Measurements from ENCODE around the gene PRPS1. TPM values are rescaled to one million over a fixed set of nuclear protein-coding genes. Genes with fewer than 3 reads are reported as not detected.

The PRPS1 gene
- total and polyA plus RNA-seq, 9 of the 15 experiments (the other 6 are each of a cell fraction or from before 2014, with no cell fraction given): 47.8 to 175 (median 79.6) TPM

- FAIRE-seq (peak; percentile 89), DNase-seq (ENCODE audit: extremely low read depth in 1 of 4, low spot score in 3 of 4) (peak; percentile 69 to 81 (median 77)), ATAC-seq (peak; percentile 99)
- POLR2A ChIA-PET: interaction anchor here (0.6 to 1.0 kb wide), 4 partner anchors 10 to 19 kb away, joined by 3 to 5 read pairs (median 4); no protein-coding TSS in a partner anchor
- CTCF ChIA-PET (ENCODE audit: low intra/inter-chr PET ratio): interaction anchor here (0.7 kb wide), 1 partner anchor 105 kb away, joined by 3 read pairs; no protein-coding TSS in a partner anchor
- in situ Hi-C loops (cut with MboI) (no loop called here), intact Hi-C loops (cut with micrococcal nuclease) (no loop called here)
- H4K20me1 ChIP-seq (replicated peaks; ENCODE audit: control insufficient read depth, insufficient read depth, low read length): no peaks in the 10 kb centered on the region
- H3K36me3 ChIP-seq (ENCODE audit: control insufficient read depth, insufficient read depth, low read length): no peaks in the 10 kb centered on the region
- no TSS peak for BruUV-seq (replicated peaks)
- H3K4me2 ChIP-seq (ENCODE audit: insufficient read depth, low read length): peak overlapping the region; percentile 21; the same call in 1 of the 2 replicates
- peak overlapping the region in 1 of 2 experiments; percentile 12; a peak in 1 of 4 replicates for H3K9ac ChIP-seq (ENCODE audit: insufficient read depth in 1 of 2, low read depth in 2 of 2, low read length in 2 of 2)
- H3K9me1 ChIP-seq (ENCODE audit: control insufficient read depth, insufficient read depth, low read length): no peaks in the 10 kb centered on the region
- peaks cover 0 to 12% of the 10 kb centered on the region in 2 experiments; a peak in 3 of 5 replicates for H3K4me1 ChIP-seq (replicated peaks in 1 of 2; ENCODE audit: control insufficient read depth in 2 of 2, insufficient read depth in 2 of 2, low read length in 2 of 2)
- no peaks in the 10 kb centered on the region for H3K9me3 ChIP-seq (replicated peaks; ENCODE audit: control insufficient read depth, insufficient read depth, low read depth, low read length)
- 3% methylated on average over 4 of the region's 5 CpGs for WGBS (ENCODE audit: insufficient coverage, low coverage, missing lambda C conversion rate)
- peak overlapping the region; percentile 48; the same call in 1 of the 3 replicates for H3K27ac ChIP-seq (ENCODE audit: extremely low read depth, low read depth, low read length)
- no peaks in the 10 kb centered on the region for H3K79me2 ChIP-seq (ENCODE audit: control insufficient read depth, insufficient read depth, low read length)
- no peaks in the 10 kb centered on the region for H3K27me3 ChIP-seq (ENCODE audit: control insufficient read depth in 2 of 2, insufficient read depth in 2 of 2, low read length in 2 of 2)
- no peak overlapping the region for H3K4me3 ChIP-seq
- H2AFZ ChIP-seq (ENCODE audit: low read depth, low read length): peak overlapping the region; percentile 74
- TF ChIP-seq ZNF444 (CRISPR knock-in tag; IDR thresholded peaks at IDR 0.05) (no peak), MEF2D (tag; conservative IDR thresholded peaks at IDR 0.05; ENCODE audit: low read depth) (no peak), TCF15 (CRISPR knock-in tag; IDR thresholded peaks at IDR 0.05) (no peak), NRF1 (conservative IDR thresholded peaks at IDR 0.05 in 1 of 2, IDR thresholded peaks at IDR 0.05 in 1 of 2) (peak; percentile 42 to 46; a peak in 3 of 4 replicates), SRF (CRISPR knock-in tag; IDR thresholded peaks at IDR 0.05) (no peak), MCM5 (IDR thresholded peaks at IDR 0.05; ENCODE audit: low read depth) (no peak), KDM1A (IDR thresholded peaks at IDR 0.05) (no peak), SPI1 (IDR thresholded peaks at IDR 0.05; ENCODE audit: borderline replicate concordance, low read depth, low read length) (peak; percentile 82; the same call in 1 of the 2 replicates), ETV6 (IDR thresholded peaks at IDR 0.05; ENCODE audit: borderline replicate concordance in 1 of 2, low read depth in 2 of 2, low read length in 1 of 2) (no peak), ETV6 (CRISPR knock-in tag; IDR thresholded peaks at IDR 0.05; ENCODE audit: borderline replicate concordance) (no peak), ZNF165 (CRISPR knock-in tag; IDR thresholded peaks at IDR 0.05; ENCODE audit: borderline replicate concordance) (no peak), YBX1 (IDR thresholded peaks at IDR 0.05) (no peak), ZBTB12 (CRISPR knock-in tag; IDR thresholded peaks at IDR 0.05) (no peak), EP300 (IDR thresholded peaks at IDR 0.05; ENCODE audit: low read length) (peak; percentile 18; the same call in 1 of the 2 replicates)
- TF ChIP-seq, protein P1, sequence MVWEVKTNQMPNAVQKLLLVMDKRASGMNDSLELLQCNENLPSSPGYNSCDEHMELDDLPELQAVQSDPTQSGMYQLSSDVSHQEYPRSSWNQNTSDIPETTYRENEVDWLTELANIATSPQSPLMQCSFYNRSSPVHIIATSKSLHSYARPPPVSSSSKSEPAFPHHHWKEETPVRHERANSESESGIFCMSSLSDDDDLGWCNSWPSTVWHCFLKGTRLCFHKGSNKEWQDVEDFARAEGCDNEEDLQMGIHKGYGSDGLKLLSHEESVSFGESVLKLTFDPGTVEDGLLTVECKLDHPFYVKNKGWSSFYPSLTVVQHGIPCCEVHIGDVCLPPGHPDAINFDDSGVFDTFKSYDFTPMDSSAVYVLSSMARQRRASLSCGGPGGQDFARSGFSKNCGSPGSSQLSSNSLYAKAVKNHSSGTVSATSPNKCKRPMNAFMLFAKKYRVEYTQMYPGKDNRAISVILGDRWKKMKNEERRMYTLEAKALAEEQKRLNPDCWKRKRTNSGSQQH (CRISPR knock-in tag; IDR thresholded peaks at IDR 0.05): no peak
- TF ChIP-seq, protein P2, sequence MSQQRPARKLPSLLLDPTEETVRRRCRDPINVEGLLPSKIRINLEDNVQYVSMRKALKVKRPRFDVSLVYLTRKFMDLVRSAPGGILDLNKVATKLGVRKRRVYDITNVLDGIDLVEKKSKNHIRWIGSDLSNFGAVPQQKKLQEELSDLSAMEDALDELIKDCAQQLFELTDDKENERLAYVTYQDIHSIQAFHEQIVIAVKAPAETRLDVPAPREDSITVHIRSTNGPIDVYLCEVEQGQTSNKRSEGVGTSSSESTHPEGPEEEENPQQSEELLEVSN (IDR thresholded peaks at IDR 0.05; ENCODE audit: borderline replicate concordance in 1 of 2, extremely low read depth in 1 of 2, insufficient read depth in 1 of 2, insufficient read length in 1 of 2, low read depth in 1 of 2, low read length in 1 of 2, poor library complexity in 1 of 2, severe bottlenecking in 1 of 2): peak; percentile 48 to 51
- TF ChIP-seq, protein P3, sequence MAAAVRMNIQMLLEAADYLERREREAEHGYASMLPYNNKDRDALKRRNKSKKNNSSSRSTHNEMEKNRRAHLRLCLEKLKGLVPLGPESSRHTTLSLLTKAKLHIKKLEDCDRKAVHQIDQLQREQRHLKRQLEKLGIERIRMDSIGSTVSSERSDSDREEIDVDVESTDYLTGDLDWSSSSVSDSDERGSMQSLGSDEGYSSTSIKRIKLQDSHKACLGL (CRISPR knock-in tag; IDR thresholded peaks at IDR 0.05; ENCODE audit: borderline replicate concordance, poor library complexity, severe bottlenecking): no peak
Observed at GRCh38 chrX:107684956-107685385, 56.7 kb downstream of the PRPS1 start.
